ENCODE measurements around the gene PYY.
"Not testable (repeated sequence)": the region's sequence is repeated elsewhere in the genome, so short reads cannot be mapped to it uniquely, and the experiment has no call there.

The PYY gene

DNA sequence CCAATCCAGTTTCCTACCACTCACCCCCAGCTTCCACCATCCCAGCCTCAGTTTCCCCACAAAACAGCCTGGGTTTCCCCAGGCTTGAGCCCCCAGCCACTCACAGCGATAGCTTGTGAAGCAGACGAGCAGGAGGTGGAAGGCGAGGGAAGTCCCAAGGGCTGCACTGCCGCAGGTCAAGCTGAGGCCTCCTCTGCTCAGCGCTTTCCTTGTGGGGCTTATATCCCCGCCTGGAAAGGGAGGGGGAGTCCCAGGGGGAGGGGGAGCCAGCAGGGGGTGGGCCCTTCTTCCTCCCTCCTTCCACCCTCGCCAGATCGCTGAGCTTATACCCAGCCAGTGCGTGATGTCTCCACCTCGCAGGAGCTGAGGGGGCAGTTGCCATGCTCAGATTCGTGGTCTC lies at the start of gene PYY:
Gene PYY (minus strand): TSS at position 195 of the 400 bp plus-strand sequence. CDS start 457 bp downstream, outside the sequence.
- DNase-seq: no peak

DNA sequence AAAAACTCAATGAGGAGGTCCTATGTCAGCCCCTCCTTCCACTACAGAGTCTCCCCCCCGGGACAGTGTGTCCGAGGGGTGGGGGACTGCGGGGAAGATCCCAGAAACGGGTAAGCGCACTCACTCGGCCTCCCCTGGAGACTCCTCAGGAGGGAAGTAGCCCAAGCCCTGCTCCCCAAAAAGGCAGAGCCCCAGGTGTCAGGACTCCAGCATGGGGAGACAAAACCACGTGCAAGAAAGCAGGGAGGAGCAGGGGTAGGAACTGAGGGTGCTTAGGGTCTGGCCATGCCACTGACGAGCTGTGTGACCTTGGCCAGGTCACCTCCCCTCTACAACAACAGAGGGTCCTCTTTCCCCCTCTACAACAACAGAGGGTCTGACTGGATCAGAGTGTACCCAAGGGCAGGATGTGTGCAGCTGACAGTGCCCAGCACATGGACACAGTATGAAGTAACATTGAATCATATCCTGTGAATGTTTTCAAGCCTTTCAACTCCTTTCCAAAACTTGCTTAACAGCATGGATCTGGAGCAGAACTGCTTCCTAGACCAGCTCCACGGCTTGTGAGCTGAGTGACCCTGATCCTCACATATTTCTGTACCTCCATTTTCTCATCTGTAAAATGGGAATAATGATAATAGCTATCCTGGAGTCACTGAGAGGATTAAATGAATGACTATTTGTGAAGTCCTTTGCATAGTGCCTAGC lies 48.6 kb upstream of the PYY start:
- no peak for DNase-seq

DNA sequence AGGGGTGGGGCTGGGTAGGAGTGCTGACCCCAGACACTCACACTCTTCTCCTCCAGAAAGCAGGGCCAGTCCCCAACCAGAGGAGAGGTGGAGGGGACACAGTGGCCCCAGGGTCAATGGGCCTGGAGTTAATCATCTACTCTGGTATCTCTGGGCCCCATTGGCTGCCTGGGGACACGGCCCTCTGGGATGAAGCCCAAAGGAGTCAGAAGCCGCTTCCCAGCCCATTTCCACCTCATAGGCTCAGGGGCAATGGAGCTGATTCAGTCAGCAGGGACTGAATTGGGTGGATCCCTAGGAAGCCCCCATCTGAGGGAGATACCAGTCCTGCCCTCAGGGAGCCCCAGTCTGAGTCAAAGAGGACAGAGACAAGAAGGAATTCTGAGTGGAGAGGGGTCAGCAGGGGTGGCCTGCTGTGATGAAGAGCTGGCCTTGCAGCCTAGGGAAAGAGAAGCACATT lies 47.8 kb upstream of the PYY start:
- no peak for DNase-seq

DNA sequence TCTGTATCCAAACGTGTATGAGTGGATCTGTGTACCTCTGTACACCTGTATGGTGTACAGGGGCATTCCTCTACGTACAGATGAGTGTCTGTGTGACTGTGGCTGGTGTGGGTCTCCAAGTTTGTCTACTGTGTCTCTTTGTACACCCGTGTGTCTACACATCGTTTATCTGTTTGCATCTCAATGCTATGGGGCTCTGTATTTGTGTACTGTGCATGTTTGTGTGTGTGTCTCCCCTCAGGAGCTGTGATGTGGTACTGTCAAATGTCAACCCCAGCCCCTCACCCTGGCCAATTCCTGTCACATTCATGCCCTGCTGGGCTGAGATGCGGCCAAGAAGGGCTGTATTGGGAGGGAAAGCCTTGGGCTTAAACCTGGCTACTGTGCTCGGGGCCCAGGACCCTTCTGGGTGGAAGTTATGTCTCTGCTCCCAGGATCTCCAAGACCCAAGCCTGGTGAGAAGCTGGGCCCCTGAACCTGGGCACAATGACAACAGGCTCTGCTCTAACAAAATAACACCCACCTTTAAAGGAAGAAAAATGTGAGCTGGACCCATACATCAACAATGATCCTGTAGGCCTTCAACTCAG lies 47.2 kb upstream of the PYY start:
- DNase-seq: no peak

DNA sequence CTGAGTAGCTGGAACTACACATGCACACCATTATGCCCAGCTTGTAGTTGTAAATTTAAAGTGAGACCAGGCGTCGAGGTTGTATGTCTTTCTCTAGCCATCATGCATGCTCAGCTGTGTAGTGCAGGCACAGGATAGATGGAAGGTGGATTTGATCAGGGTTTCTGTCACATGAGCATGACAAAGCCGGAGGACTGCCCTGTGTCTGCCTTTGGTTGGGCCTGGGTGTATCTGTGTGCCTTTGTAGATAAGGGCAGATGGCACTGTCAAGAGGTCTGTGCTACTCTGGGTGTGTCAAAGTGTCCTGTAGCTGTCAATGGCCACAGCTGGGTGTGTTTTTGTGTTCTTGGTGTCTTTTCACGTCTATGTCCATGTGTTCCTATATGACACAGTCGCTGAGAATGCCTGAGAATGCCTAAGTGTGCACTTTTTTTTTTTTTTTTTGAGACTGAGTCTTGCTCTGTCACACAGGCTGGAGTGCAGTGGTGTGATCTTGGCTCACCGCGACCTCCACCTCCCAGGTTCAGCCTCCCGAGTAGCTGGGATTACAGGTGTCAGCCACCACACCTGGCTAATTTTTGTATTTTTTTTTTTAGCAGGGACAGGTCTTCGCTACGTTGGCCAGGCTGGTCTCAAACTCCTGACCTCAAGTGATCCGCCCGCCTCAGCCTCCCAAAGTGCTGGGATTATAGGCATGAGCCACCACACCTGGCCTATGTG lies 46.6 kb upstream of the PYY start:
- DNase-seq: no peak

DNA sequence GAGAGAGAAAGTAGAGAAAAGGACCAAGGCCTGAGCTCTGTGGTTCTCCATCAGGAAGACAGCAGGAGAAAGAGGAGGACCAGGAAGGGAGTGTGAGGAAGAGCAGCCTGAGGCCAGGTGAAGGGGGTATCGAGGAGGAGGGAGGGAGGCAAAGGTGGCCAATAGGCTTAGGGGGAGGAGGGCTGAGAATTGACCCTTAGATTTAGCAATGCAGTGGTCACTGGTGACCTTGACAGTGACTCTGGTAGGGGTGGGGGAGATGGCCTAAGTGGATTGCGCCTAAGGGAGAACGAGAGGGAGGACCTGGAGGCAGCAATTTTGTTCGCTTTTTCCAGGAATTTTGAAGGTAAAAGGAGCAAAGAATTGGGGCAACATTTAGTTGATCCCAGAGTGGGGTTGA lies 45.3 kb upstream of the PYY start:
- DNase-seq: no peak

DNA sequence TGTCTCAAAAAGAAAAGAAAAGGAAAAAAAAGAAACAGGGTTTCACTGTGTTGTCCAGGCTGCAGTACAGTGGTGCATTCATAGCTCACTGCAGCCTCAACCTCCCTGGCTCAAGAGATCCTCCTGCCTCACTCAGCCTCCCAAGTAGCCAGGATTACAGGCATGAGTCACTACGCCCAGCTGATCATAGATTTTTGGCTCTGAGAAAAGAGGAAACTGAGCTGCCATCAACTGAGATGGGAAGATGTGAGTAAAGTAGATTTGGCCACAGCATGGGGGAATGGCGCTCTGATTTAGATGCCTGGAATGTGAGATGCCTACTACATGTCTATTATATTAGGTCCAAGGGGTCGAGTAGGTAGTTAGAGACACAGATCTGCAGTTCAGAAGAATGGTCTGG lies 44.8 kb upstream of the PYY start:
- no peak for DNase-seq

DNA sequence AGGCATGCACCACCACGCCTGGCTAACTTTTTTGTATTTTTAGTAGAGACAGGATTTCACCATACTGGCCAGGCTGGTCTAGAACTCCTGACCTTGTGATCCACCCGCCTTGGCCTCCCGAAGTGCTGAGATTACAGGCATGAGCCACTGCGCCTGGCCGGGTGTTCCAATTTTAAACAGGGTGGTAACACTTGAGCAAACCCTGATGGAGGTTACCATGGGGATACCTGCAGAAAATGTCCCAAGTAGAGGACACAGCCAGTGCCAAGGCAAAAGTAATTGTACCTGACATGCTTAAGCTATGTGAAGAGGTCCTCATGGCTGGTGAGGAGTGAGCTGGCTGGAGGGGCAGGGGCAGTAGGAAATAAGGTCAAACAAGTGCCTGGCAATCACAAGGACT lies 43.4 kb upstream of the PYY start:
- DNase-seq: not testable (repeated sequence)

DNA sequence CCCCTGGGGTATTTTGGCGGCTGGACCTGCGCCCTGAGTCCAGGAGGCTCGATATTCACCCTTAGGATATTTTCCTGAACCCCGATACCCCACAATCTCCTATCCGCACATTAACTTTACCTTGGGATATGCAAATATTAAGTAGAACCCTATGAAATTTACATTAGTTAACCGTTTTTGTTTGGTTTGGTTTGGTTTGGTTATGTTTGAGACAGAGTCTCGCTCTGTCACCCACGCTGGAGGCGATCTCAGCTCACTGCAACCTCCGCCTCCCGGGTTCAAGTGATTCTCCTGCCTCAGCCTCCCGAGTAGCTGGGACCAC lies 41.4 kb upstream of the PYY start:
- DNase-seq: no peak

DNA sequence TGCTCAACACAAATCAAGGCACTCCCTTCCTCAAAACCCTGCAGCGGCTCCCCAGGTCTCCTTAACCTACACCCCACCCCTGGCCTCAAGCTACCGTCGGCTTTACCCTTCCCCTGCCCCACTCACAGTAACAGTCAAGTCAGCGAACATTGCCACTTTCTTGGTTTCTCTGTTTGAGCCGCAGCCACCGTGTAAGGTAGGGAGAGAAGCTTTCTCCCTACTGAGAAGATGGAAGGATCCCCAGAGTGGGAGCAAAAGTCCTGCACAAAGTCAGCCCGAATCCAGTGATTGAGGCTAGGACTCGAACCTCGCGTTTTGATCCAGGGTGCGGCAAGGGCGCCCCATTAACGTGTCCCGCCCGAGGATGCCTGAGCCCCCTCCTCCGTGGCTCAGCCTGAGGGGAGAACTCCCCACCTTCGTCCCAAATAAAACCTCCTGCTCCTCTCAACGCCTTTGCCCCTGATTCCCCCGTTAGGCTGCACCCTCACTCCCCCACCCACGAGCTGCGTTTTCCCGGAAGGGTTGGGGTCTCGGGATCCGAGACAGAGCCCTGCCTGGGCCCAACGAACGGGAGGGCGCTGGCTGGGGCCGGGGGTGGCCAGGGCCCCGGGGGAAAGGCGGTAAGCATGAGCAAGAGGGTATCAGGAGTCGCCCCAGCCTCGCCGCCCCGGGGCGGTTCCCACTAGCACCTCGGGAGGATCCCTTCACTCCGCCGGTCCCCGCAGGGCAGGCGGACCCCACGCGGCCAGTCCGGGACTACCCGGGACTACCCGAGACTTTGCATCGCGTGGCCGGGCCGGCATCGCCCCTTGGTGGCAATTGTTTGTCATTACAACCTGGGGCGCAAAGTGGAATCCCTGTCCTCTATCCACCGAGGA lies 40.8 kb upstream of the PYY start:
- peak; percentile 29 for DNase-seq

DNA sequence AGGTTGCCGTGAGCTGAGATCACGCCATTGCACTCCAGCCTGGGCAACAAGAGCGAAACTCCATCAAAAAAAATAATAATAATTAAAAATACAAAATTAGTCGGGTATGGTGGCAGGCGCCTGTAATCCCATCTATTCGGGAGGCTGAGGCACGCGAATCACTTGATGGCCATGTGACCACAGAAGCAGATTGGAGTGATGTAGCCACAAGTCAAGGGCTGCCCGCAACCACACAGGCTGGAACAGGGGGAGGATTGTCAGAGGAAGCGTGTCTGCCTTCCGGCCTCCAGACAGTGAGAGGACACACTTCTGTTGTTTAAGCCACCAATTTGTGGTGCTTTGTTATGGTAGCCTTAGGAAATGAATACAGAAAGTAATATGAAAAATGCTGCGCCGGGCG lies 38.9 kb upstream of the PYY start:
- no peak for DNase-seq

DNA sequence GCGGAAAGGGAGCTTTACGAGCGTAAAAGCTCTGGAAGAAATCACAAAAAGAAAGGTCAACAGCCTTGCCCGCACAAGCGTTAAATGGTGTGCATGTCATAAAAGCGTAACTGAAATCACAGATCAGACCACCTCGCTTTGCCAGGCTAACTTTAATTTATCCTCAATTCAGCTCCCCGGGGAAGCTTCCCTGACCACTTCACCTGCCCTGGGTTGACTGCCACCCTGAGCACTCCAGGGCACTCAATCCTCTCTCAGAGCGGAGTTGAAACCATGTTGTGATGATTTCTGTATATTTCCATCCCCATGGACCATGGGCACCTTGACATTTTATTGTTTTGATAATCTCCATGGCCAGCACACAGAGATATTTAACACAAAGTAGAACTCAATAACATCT lies 34.6 kb upstream of the PYY start:
- no peak for DNase-seq

DNA sequence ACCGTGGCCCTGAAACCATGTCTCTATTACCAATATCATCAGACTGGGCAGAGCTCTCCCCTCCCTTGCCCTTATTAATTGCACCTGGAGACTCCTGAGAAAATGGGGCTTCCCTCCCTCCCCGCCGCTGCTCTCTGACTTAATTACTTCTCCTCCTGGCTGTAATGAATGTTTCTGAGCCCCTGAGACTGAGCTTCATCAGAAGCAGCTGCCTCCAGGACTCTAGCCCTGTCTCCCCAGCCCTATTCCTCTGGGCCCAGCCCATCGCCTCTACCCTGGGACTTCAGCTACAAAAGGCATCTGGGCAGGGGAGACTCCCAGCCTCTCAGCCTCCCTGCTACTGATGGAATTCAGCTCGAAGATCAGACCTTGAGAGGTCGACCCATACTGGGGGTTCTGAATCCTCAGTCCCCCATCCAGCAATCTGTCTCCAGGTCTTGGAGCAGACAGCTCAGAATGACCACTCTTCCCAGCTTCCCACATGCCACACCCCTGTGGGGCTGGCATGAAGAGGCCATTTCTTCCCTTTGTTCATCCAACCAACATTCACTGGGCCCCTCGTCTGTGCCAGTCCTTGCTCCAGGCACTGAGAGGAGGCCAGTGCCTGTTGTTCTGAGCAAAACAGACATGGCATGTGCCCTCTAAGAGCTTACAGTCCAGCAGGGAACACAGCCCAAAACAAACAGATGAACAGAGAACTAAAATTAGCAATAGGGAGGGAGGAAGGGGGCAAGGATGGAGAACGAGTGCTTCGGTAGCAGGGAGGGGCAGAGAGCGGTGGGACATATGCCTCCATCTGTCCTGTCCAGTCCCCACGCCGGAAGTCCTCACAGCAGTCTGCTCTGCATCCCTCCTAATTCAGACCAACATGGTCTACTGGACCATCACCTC lies 33.6 kb upstream of the PYY start:
- DNase-seq: no peak

DNA sequence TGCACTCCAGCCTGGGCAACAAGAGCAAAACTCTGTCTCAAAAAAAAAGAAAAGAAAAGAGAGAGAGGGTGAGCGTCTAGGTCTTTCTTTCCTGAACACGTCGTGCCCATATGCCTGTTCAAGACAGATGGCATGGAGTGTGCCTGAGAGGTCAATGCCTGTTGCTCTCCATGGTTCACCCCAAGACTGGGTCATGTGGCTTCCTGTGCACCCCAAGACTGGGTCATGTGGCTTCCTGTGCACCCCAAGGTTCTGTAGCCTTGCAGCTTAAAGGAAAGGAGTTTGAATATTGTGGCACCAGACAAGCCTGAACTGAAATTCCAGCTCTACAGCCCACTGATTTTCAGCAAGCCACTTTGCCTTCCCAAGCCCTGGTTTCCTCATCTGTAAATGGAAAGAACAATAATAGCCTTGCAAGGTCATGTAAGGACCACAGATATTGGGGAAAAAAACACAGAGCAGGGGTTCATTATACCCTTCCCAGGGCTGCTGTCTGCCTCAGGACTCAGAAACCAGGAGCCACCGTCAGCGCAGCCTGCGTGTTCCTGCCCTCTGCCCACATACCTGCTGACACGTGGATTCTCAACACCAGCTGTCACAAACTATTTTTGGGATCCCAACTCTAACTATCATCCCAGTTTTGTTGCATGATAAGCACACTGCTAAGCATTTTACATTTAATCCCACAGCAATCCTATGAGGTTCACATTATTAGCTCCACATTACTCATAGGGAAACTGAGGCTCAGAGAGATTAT lies 32.7 kb upstream of the PYY start:
- no peak for DNase-seq

DNA sequence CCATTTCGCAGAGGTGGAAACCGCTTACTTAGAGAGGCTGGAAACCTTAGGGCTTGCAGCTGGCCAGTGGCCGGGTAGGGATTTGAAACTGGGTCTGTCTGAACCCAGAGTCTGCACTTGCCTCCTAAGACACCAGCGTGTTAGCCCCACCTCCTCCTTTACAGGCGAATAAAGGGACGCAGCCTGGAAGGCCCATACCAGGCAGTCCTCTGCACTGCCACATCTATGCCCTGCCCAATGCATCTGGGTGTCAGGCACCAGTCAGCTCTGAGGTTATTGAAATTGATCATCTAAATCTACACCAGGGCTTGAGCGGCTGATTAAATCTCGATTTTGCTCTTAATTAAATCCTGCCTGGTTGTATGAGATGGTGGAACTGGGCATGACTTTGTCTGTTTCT lies 30.8 kb upstream of the PYY start:
- no peak for DNase-seq

DNA sequence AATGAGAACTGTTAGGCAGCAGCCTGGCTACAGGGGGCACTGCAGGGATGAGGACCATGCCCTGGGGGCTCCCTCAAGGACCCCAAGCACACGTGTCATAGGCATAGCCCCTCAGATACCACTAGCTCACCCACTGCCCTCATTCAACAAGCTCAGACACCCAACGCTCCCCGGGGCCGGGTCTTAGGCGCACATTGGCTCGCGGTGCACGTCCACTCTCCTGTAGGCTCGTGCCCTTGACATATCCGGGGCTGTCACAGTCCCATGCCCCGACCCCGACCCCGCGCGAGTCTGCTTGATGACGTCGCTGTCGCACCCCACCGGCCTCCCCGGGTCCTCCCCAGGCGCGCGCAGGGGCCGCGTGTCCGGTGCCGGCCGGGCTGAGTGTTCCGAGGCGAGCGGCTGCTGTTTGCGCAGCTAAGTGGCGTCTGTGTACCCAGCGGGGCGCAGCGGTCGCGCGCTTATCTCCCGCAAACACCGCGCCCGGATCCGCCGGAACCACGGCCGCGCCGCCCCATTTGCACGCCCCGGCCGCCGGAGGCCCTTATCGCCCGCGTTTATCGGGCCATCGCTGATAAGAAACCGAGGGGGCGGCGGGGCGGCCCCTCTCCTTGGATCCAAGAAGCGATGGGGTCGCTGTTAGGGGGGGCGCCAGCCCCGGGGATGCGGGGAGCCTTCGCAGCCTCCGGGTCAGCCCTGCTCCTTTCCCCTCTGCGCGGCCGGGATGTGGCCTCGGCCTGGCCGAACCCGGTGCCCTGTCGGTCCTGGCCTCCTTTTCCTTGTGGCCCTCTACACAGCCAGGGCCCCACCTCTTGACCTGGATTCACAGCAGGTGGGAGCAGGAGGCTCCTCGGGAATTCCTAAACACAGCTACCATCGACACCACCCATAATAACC lies 30.0 kb upstream of the PYY start:
- no peak for DNase-seq

DNA sequence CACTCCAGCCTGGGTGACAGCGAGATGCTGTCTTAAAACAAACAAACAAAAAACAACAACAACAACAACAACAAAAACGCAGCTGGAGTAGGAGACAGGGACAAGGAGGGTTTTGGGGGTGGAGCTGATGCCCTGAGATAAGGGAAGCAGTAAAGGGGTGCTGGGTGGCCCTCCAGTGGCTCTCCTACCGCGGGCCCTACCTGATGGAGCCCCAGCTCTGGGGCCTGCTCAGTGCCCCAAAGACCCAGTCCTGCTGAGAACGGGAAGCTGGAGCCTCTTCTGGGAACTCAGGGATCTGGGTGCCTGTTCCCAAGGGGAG lies 29.4 kb upstream of the PYY start:
- DNase-seq: no peak

DNA sequence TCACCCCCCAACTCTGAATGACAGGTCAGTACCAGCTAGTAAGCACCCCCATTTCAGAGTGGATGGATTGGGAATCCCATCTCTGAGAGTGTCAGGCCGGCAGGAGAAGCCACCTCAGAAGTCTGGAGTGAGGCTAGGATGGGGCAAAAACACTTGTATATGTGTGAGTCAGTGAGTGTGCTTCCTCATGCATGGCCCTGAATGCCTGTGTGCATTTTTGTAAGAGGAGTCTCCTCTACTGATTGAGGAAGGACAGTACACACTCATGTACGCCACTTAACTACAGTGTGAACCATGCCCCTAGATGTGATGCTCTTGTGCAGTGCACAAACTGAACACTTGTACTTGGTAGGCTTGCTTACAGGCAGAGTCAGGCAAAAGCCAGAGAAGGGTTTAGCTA lies 28.4 kb upstream of the PYY start:
- no peak for DNase-seq

DNA sequence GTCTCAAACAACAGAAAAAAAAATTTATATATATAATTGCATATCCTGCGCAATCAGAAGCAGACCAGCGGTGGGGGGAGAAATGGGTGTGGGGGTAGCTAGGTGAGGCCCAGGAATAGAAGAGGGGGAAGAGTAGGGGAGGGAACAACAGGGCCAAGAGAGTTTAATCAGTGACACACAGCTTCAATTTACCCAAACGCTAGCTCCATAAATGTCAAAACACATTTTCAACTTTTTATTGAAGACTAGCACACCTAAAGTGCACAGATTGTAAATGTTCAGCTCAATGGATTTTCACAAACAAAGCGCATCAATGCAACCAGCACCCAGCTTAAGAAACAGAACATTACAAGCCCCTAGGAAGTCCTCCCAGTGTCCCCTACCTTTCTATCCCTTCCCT lies 25.9 kb upstream of the PYY start:
- no peak for DNase-seq

DNA sequence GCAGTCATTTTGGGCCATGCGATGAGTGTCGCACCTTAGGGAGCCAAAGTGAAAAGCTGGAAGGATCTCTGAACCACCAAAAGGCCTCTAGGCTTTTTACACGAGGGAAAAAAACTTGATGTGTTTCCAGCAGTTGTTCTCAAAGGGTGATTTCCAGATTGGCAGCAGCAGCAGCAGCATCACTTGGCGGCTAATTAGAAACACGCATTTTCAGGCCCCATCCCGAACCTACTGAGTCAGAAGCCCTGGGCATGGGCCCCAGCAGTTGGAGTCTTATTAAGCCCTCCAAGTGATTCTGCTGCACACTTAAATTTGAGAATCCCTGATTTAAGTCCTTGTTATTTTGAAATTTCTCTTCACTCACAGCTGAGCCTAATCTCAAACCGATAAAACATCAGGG lies 25.3 kb upstream of the PYY start:
- DNase-seq: no peak

DNA sequence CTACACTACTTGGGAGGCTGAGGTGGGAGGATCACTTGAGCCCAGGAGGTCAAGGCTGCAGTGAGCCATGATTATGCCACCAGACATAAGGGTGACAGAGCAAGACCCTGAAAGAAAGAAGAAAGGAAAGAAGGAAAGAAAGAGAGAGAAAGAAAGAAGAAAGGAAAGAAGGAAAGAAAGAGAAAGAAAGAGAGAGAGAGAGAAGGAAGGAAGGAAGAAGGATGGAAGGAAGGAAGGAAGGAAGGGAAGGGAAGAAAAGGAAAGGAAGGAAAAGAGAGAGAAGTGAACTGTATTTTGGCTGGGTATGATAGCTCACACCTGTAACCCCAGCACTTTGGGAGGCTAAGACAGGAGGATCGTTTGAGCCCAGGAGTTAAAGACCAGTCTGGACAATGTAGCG lies 24.3 kb upstream of the PYY start:
- no peak for DNase-seq

Data from SHP77 (cell line).